H1 (cell line): Measurements from ENCODE around the gene ANKRD26. TPM values are rescaled to one million over a fixed set of nuclear protein-coding genes. Genes with fewer than 3 reads are reported as not detected.

Experiments
- CEBPB ChIP-seq: IDR thresholded peaks from 2 replicates; pipeline ENCODE4 v1.6.1; 2012; ENCODE audit warnings: low read depth, low read length
- GTF2F1 ChIP-seq: IDR thresholded peaks from 2 replicates; pipeline ENCODE4 v1.6.1; 2012; ENCODE audit warnings: low read depth, low read length, improper control_type of control experiment, borderline replicate concordance
- KDM5A ChIP-seq: fragments of 200-600 bp; IDR thresholded peaks from 2 replicates; pipeline ENCODE4 v1.7.1; 2012; ENCODE audit warnings: mild to moderate bottlenecking, low read length, inconsistent platforms, mixed read lengths
- NANOG ChIP-seq: IDR thresholded peaks from 2 replicates; pipeline ENCODE4 v1.6.1; 2011; ENCODE audit warnings: low read length, low read depth, mild to moderate bottlenecking, inconsistent platforms; ENCODE audit not compliant: insufficient read depth, poor library complexity, severe bottlenecking
- PHF8 ChIP-seq: fragments of 200-600 bp; sonication (generic); conservative IDR thresholded peaks from 2 replicates; pipeline ENCODE4 v1.7.1; 2012; ENCODE audit warnings: low read depth, mild to moderate bottlenecking, inconsistent platforms, low read length, moderate library complexity
- TAF1 ChIP-seq: IDR thresholded peaks from 2 replicates; pipeline ENCODE4 v1.6.1; 2011; ENCODE audit warnings: mild to moderate bottlenecking, low read depth, low read length
- polyA plus RNA-seq, 7 experiments: library from polyadenylated mRNA; depleted of rRNA in 3 of 7; stranded (reverse) in 5 of 7; unstranded in 2 of 7; fragments of >200 nt in 5 of 7; fragments of 200-250 nt in 2 of 7; gene quantifications; 1 replicate in 5 of 7; 2 replicates in 1 of 7; 4 replicates in 1 of 7; pipeline versions ENCODE4 v1.2.1 to v1.2.3, GENCODE V29; 2011 to 2013; ENCODE audit warnings: missing spikeins in 2 of 7, mixed read lengths in 2 of 7
- total RNA-seq: library from RNA; stranded (reverse); fragmentation: NEBNext Ultra II Directional; extraction: Animal tissue kit (Norgen Biotek cat#: 25700); gene quantifications from 2 replicates; pipeline ENCODE4 v1.2.1, GENCODE V29; 2021

ANKRD26 gene
- total and polyA plus RNA-seq, 2 of the 8 experiments (the other 6 are each of a cell fraction or from before 2014, with no cell fraction given), result 1.3 to 8.8 TPM

DNA sequence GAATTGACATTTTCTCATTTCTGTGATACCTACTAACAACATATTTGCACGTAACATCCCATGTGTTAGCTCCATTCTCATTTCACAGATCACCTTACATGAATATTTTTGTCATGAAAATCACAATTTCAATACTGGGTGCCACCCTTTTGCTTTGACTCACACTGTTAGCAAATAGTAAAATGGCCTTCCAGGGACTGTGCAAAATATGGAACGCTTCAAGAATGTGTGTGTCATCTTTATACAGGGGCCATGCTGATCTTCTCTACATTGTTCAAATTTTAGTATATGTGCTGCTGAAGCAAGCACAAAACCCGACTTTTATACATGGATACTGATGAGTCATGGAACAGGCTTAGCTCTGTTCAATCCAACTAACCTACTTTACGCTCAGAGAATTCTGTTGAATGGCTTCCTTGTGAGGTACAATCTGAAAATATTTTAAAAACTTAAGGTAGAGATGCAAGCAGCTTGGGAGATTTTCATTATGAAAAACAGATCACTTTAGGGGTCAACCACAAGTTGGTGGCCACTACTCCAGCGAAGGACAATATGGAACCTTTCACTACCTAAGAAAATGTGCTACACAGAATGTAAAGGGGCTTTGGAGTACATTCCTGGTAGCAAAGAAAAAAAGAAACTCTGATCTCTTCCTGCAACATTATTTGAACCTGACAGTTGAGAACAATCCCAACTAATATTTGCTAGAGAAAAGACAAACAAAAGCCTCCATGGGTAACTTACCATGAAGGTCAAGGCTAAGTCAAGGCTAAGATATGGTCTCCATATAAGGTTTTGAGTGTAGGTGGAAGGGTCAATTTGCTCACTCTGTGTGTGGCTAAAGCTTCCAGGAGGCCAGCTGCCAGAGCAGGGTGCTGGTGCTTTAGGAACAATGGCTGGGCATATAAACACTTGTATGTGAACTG lies 11.9 kb downstream of the ANKRD26 start (continued):
- no peak for TF ChIP-seq CEBPB
- TF ChIP-seq NANOG, result no peak
- TF ChIP-seq GTF2F1, result no peak
- no peak for TF ChIP-seq PHF8
- TF ChIP-seq TAF1, result no peak
- TF ChIP-seq KDM5A, result no peak
